GM12878 (cell line): ENCODE measurements around the gene ARRB2.

Experiments
- CTCF ChIP-seq, 3 experiments: IDR thresholded peaks in 2 of 3; conservative IDR thresholded peaks in 1 of 3; 2 replicates each; pipeline ENCODE4 v1.5.1; 2011; ENCODE audit warnings: low read depth in 3 of 3, low read length in 3 of 3, mild to moderate bottlenecking in 3 of 3, control low read depth in 2 of 3, moderate library complexity in 2 of 3, inconsistent platforms in 1 of 3, mixed read lengths in 1 of 3; ENCODE audit not compliant: control insufficient read depth in 2 of 3, insufficient read depth in 1 of 3; ENCODE audit errors: extremely low read depth in 1 of 3
- JUND ChIP-seq: IDR thresholded peaks from 2 replicates; pipeline ENCODE4 v1.6.1; 2012; ENCODE audit warnings: low read depth, mild to moderate bottlenecking, low read length, improper control_type of control experiment, moderate library complexity
- MYC ChIP-seq: IDR thresholded peaks from 2 replicates; pipeline ENCODE4 v1.6.1; 2011; ENCODE audit warnings: mild to moderate bottlenecking, low read length, moderate library complexity, inconsistent platforms; ENCODE audit not compliant: insufficient read depth, insufficient replicate concordance, insufficient read length, severe bottlenecking
- NBN ChIP-seq: fragments of 450-650 bp; IDR thresholded peaks from 2 replicates; pipeline ENCODE4 v1.6.1; 2016
- POLR2A ChIP-seq: IDR thresholded peaks from 2 replicates; pipeline ENCODE4 v1.6.1; 2011; ENCODE audit warnings: low read depth, mild to moderate bottlenecking, low read length
- REST ChIP-seq: IDR thresholded peaks from 2 replicates; pipeline ENCODE4 v1.6.1; 2012; ENCODE audit warnings: mild to moderate bottlenecking, low read depth, low read length

GRCh38 chr17:4748686-4749085, 38.3 kb downstream of the ARRB2 start:
- no peak for TF ChIP-seq JUND
- TF ChIP-seq REST = no peak
- TF ChIP-seq CTCF (IDR thresholded peaks at IDR 0.05 in 2 of 3, conservative IDR thresholded peaks at IDR 0.05 in 1 of 3; ENCODE audit: control insufficient read depth in 2 of 3, extremely low read depth in 1 of 3, insufficient read depth in 1 of 3, low read depth in 3 of 3, low read length in 3 of 3) = no peak
- no peak for TF ChIP-seq NBN
- no peak for TF ChIP-seq MYC
- no peak for TF ChIP-seq POLR2A
